ENCODE measurements around the gene GJC1.

- no peak for TF ChIP-seq CTCF (IDR thresholded peaks at IDR 0.05)
- no peak for TF ChIP-seq ZFX (IDR thresholded peaks at IDR 0.05; ENCODE audit: borderline replicate concordance)
Observed at GRCh38 chr17:44775838-44776621, 54.1 kb downstream of the GJC1 start.
